Lung (tissue), 12 donors: ENCODE data around the gene MRPL9. TPM values are rescaled to one million over a fixed set of nuclear protein-coding genes. Genes with fewer than 3 reads are reported as not detected.

Source experiments
- ATAC-seq: fragments of 200-7000 bp; cut with Tn5 transposase; one replicate; pipeline ENCODE4 v1.9.1; 2020; ENCODE audit warnings: moderate number of reproducible peaks; ENCODE audit not compliant: insufficient read depth, low FRiP score
- DNase-seq, 3 donors: peaks; one replicate each; pipeline ENCODE4 v3.0.0-alpha.2; 2013 to 2017
- H3K27ac ChIP-seq, 2 donors: one replicate each; pipeline ENCODE4 v1.5.1; 2013; ENCODE audit warnings: mild to moderate bottlenecking in 2 of 2, moderate library complexity in 2 of 2, control low read depth in 1 of 2, inconsistent platforms in 1 of 2, low read depth in 1 of 2, low read length in 1 of 2
- H3K27me3 ChIP-seq, 3 donors: one replicate each; pipeline ENCODE4 v1.5.1; 2013; ENCODE audit warnings: low read length in 2 of 3; ENCODE audit not compliant: control insufficient read depth in 3 of 3, insufficient read depth in 3 of 3
- H3K36me3 ChIP-seq, 4 donors: one replicate each; pipeline ENCODE4 v1.5.1; 2013; ENCODE audit warnings: low read length in 4 of 4, mild to moderate bottlenecking in 1 of 4, moderate library complexity in 1 of 4; ENCODE audit not compliant: control insufficient read depth in 4 of 4, insufficient read depth in 4 of 4
- H3K4me1 ChIP-seq, 5 donors: one replicate each; pipeline ENCODE4 v1.5.1; 2013; ENCODE audit warnings: low read length in 5 of 5, mild to moderate bottlenecking in 2 of 5, moderate library complexity in 1 of 5; ENCODE audit not compliant: control insufficient read depth in 5 of 5, insufficient read depth in 5 of 5
- H3K4me3 ChIP-seq: one replicate; pipeline ENCODE4 v1.5.1; 2013; ENCODE audit warnings: mild to moderate bottlenecking, control low read depth, moderate library complexity
- H3K9ac ChIP-seq, 2 donors: one replicate each; pipeline ENCODE4 v1.5.1; 2013; ENCODE audit warnings: low read length in 2 of 2, control low read depth in 1 of 2; ENCODE audit not compliant: insufficient read depth in 1 of 2
- H3K9me3 ChIP-seq, 4 donors: one replicate each; pipeline ENCODE4 v1.5.1; 2013; ENCODE audit warnings: low read length in 3 of 4, mild to moderate bottlenecking in 1 of 4, moderate library complexity in 1 of 4; ENCODE audit not compliant: control insufficient read depth in 4 of 4, insufficient read depth in 3 of 4
- WGBS, 2 donors: extraction: QIAGEN DNeasy Blood & Tissue Kit; methylation state at CpG; one replicate each; pipeline ENCODE4 v1.1.7; 2013; 5-methylcytosine and 5-hydroxymethylcytosine counted together
- polyA plus RNA-seq, 2 donors: library from polyadenylated mRNA; stranded (reverse); fragments of 200-250 nt; gene quantifications; one replicate each; pipeline ENCODE4 v1.2.1, GENCODE V29; 2013
- total RNA-seq, 2 donors: library from RNA; depleted of rRNA in 1 of 2; stranded (reverse); fragments of >200 nt in 1 of 2; gene quantifications; one replicate each; pipeline ENCODE4 v1.2.1, GENCODE V29; 2014 to 2021
- TF ChIP-seq, protein P1 (sequence below): IDR thresholded peaks from 2 replicates; pipeline ENCODE4 v1.5.1; 2012; ENCODE audit warnings: mild to moderate bottlenecking; ENCODE audit errors: control extremely low read depth, extremely low read depth
- donor health status: control.
- donor health status: control.
- donor health status: Bipolar disorder and iron deficiency.
- donor health status: healthy.
- donor health status: DM: yes; HTN: yes; CAD: no.

The MRPL9 gene
- total and polyA plus RNA-seq, 4 donors = 51.0 to 68.1 (median 55.6) TPM

DNA sequence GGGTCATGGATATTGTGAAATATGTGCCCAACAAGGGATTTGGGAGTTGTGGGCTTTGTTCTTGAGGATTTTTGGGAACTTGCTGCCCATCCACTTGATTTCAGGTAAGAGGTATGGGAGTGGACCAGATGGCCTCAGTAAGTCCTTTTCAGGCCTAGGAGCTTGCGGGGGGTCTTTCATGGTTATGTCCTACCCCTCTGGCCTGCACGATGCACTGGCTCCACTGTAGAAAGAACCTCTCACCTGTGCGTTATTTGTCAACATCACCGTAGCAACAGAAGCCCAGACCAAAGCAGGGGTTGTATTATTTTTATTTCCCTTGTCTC, 33.4 kb downstream of the MRPL9 start:
- WGBS, 2 donors = 79 to 80% methylated on average over 4 of the region's 4 CpGs
- H3K4me3 ChIP-seq = no peak overlapping the region
- H3K27ac ChIP-seq = no peak overlapping the region
- peaks cover 3 to 15% (median 13%) of the 10 kb centered on the region in 3 donors for H3K27me3 ChIP-seq
- H3K4me1 ChIP-seq = peaks cover 0 to 3% (median 0%) of the 10 kb centered on the region in 5 donors
- H3K36me3 ChIP-seq = no peaks in the 10 kb centered on the region
- ATAC-seq (no peak), DNase-seq (no peak)
- no peak overlapping the region for H3K9ac ChIP-seq
- no peaks in the 10 kb centered on the region for H3K9me3 ChIP-seq
- TF ChIP-seq, protein P1, sequence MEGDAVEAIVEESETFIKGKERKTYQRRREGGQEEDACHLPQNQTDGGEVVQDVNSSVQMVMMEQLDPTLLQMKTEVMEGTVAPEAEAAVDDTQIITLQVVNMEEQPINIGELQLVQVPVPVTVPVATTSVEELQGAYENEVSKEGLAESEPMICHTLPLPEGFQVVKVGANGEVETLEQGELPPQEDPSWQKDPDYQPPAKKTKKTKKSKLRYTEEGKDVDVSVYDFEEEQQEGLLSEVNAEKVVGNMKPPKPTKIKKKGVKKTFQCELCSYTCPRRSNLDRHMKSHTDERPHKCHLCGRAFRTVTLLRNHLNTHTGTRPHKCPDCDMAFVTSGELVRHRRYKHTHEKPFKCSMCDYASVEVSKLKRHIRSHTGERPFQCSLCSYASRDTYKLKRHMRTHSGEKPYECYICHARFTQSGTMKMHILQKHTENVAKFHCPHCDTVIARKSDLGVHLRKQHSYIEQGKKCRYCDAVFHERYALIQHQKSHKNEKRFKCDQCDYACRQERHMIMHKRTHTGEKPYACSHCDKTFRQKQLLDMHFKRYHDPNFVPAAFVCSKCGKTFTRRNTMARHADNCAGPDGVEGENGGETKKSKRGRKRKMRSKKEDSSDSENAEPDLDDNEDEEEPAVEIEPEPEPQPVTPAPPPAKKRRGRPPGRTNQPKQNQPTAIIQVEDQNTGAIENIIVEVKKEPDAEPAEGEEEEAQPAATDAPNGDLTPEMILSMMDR = no peak

DNA sequence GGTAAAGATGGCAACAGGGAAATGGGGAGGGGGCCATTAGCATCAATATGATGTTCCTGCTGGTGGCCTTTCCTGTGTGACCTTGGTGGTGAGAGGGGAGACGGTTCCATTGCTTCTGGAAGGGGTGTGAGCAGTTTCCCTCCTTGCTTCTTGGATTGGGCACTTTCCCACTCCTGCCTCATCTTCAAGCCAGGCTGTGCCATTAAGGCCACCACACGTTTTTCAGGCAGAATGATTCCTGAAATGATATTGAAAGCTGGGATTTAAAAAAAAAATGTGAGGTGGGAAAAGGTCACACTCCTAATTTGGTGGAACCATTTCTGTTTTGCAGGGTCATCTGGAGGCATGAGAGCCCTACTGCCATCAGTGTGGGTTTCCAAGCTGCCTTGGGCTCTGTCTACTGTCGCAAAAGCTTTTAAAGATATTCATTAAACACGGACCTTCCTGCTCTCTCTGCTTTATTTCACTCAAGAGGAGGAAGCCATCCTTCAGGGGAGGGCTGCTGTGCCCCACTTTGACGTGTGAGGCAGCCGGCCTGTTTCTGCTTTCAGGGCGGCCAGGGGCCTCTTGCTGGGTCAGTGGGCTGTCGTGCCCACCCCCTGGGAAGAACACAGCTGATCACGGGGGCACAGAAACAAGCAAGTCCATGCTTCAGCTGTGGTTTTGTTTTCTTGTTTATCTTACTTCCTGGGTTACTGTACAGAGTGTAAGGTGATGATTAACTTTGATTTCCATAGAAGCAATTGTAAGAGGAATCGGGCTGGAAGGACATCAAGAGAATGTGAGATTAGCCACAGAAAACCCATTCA, 33.9 kb downstream of the MRPL9 start:
- H3K9ac ChIP-seq = no peak overlapping the region
- WGBS, 2 donors = 58 to 67% methylated on average over 10 of the region's 10 CpGs
- no peak overlapping the region for H3K4me3 ChIP-seq

DNA sequence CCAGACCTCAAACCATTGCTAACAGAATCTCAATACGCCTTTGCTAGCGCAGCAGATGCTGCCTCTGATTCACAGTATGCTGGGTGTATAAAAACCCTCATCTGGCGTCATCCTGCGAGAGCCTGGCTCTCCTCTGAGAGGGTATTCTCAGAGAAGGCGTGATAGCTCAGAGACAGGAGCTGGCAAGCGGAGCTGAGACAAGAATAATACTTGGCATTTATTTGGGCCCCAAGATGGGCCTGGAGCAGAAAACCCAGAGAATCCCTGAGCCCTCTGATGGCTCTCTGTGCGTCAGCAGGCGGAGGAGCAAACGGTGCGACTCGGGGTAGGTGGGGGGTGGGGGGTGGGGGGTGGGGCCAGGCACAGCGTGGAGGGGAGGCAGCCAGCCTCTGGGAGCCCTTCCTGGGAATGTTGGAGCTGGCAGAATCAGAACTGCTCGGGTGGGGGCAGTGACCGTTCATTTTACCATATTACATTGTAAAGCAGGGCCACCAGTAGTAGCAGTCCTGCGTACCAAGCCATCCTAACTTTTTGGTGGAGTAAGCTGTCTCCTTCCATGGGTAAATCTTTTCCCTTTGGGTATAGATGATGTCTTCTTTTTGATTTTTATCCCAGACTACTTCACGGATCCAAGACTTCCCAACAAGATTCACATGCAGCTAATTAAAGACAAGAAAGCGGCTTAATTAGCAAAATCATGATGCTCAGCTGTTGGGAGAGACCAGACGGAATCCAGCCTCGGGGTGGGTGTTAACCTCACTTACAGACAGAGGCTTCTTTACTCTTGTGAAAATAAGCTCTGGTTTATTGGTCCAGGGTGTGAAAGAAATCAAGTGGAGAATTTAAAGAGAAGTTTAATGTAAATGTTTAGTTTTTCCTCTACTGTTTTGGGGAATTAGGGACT, 34.9 kb downstream of the MRPL9 start:
- Histone ChIP-seq H3K4me3 (no peak overlapping the region), H3K4me1 (peaks cover 0 to 3% (median 0%) of the 10 kb centered on the region in 5 donors), H3K27me3 (peaks cover 3 to 21% (median 13%) of the 10 kb centered on the region in 3 donors), H3K9ac (no peak overlapping the region), H3K27ac (no peak overlapping the region), H3K36me3 (no peaks in the 10 kb centered on the region), H3K9me3 (no peaks in the 10 kb centered on the region)
- ATAC-seq (no peak), DNase-seq (peak in 1 of 3 donors; percentile 27)
- TF ChIP-seq, protein P1 = no peak
- 58 to 61% methylated on average over 19 of the region's 19 CpGs for WGBS, 2 donors

More for the DNA sequence above, 33.9 kb downstream of the MRPL9 start:
- Histone ChIP-seq H3K9me3 (no peaks in the 10 kb centered on the region), H3K4me1 (peaks cover 0 to 3% (median 0%) of the 10 kb centered on the region in 5 donors), H3K27ac (peak overlapping the region in 1 of 2 donors; percentile 0), H3K36me3 (no peaks in the 10 kb centered on the region), H3K27me3 (peaks cover 3 to 15% (median 13%) of the 10 kb centered on the region in 3 donors)
- ATAC-seq = no peak
- DNase-seq = no peak
- TF ChIP-seq, protein P1 = no peak
